Sigmoid colon (tissue), 7 donors: ENCODE results near the gene EEFSEC. TPM values are rescaled to one million over a fixed set of nuclear protein-coding genes. Genes with fewer than 3 reads are reported as not detected.

Experiments used
- DNase-seq: peaks from one replicate; pipeline ENCODE4 v3.0.0-alpha.2; 2019
- H3K27ac ChIP-seq, 4 donors: fragments of 200-600 bp; sonication (generic); one replicate each; pipeline ENCODE4 v1.5.1; 2016 to 2019; ENCODE audit warnings: mild to moderate bottlenecking in 1 of 4
- H3K27me3 ChIP-seq, 3 donors: fragments of 200-600 bp; sonication (generic); one replicate each; pipeline ENCODE4 v1.5.1; 2019; ENCODE audit warnings: mild to moderate bottlenecking in 1 of 3
- H3K36me3 ChIP-seq, 4 donors: fragments of 200-600 bp; sonication (generic); one replicate each; pipeline ENCODE4 v1.5.1; 2016 to 2019
- H3K4me1 ChIP-seq, 4 donors: fragments of 200-600 bp; sonication (generic); one replicate each; pipeline ENCODE4 v1.5.1; 2017 to 2019
- H3K4me3 ChIP-seq, 4 donors: fragments of 200-600 bp; sonication (generic); one replicate each; pipeline ENCODE4 v1.5.1; 2017 to 2019; ENCODE audit warnings: mild to moderate bottlenecking in 2 of 4, moderate library complexity in 1 of 4
- H3K9me3 ChIP-seq, 4 donors: fragments of 200-600 bp in 3 of 4; sonication (generic) in 3 of 4; one replicate each; pipeline versions ENCODE4 v1.5.1 to v1.6.1; 2013 to 2019
- EP300 ChIP-seq, 4 donors: sonication (generic); formaldehyde crosslinking; IDR thresholded peaks; one replicate each; pipeline ENCODE4 v1.6.1; 2017; ENCODE audit warnings: antibody characterized with exemption in 4 of 4
- POLR2A ChIP-seq, 2 donors: fragments of 450-650 bp; IDR thresholded peaks; one replicate each; pipeline ENCODE4 v1.6.1; 2016; ENCODE audit warnings: antibody characterized with exemption in 2 of 2, mild to moderate bottlenecking in 2 of 2, moderate library complexity in 2 of 2
- POLR2AphosphoS5 ChIP-seq, 4 donors: sonication (generic); formaldehyde crosslinking; IDR thresholded peaks; one replicate each; pipeline ENCODE4 v1.6.1; 2017; ENCODE audit warnings: antibody characterized with exemption in 4 of 4
- WGBS, 2 donors: extraction: QIAGEN DNeasy Blood & Tissue Kit; methylation state at CpG; one replicate each; pipeline ENCODE4 v1.1.7; 2013; 5-methylcytosine and 5-hydroxymethylcytosine counted together
- intact Hi-C: fragments of 100-400 bp; cut with DNase I; formaldehyde crosslinking; loops from one replicate; pipeline ENCODE4 v1.15.1; 2023
- polyA plus RNA-seq, 3 donors: library from polyadenylated mRNA; stranded (reverse); fragments of 200-250 nt; gene quantifications; one replicate each; pipeline ENCODE4 v1.2.3, GENCODE V29; 2013
- total RNA-seq, 4 donors: library from RNA; depleted of rRNA; stranded (reverse); fragments of >200 nt; gene quantifications; one replicate each; pipeline ENCODE4 v1.1.0, GENCODE V29; 2016
- TF ChIP-seq, protein P1 (sequence below), 4 experiments: fragments of 450-650 bp in 3 of 4; fragments of 200-600 bp in 1 of 4; IDR thresholded peaks; one replicate each; pipeline ENCODE4 v1.5.1; 2016 to 2019; ENCODE audit warnings: antibody characterized with exemption in 4 of 4, mild to moderate bottlenecking in 3 of 4, moderate library complexity in 2 of 4
- donor health status: healthy with polysubstance abuse.
- donor health status: Bipolar disorder and iron deficiency.
- donor health status: healthy.

Gene EEFSEC
- total and polyA plus RNA-seq, 7 donors = 5.3 to 16.1 (median 12.2) TPM

DNA sequence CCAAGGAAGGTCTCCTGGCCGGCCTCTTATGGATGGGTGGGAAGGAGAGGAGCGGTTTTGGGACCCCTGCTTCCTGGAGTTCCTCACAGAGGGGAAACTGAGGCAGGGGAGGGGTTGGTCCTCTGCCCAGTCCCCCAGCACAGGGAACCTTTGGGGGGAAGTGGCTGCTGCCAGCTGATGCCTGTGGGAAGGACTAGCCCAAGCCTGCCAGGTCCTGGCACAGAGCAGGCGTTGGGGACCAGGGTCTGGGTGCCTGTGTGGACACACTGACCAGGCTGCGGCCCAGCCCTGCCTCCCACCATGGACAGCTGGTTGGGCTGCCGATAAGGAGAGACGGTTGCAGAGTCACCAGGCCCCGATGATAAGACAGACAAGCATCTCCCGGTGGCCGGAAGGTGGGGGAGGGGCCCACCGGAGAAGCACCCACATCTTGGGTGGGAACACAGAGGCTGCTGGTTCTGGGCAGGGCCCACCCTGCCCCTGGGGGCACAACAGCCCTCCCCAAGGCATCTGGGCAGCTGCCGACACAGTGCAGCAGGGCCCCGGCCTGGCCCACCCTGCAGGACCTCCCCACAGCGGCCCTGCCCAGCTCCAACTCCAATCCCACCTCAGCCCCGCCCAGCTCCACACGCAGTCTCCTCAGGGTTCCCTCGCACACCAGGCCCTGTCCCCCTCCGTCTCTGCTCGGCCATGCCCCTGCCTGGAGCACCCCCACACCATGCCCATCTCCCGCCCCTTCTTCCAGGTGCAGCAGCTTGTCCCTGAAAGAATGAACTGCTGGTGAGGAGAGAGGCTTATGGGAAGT is 262.7 kb downstream of the EEFSEC start:
- H3K4me3 ChIP-seq = no peak overlapping the region
- intact Hi-C loops = no loop called here
- no peak overlapping the region for H3K27ac ChIP-seq
- 83 to 85% methylated on average over 19 of the region's 19 CpGs for WGBS, 2 donors
- H3K27me3 ChIP-seq = no peaks in the 10 kb centered on the region
- no peaks in the 10 kb centered on the region for H3K36me3 ChIP-seq
- TF ChIP-seq EP300 (IDR thresholded peaks at IDR 0.05) (no peak), POLR2AphosphoS5 (IDR thresholded peaks at IDR 0.05) (no peak), POLR2A (IDR thresholded peaks at IDR 0.05) (no peak)
- TF ChIP-seq, protein P1, sequence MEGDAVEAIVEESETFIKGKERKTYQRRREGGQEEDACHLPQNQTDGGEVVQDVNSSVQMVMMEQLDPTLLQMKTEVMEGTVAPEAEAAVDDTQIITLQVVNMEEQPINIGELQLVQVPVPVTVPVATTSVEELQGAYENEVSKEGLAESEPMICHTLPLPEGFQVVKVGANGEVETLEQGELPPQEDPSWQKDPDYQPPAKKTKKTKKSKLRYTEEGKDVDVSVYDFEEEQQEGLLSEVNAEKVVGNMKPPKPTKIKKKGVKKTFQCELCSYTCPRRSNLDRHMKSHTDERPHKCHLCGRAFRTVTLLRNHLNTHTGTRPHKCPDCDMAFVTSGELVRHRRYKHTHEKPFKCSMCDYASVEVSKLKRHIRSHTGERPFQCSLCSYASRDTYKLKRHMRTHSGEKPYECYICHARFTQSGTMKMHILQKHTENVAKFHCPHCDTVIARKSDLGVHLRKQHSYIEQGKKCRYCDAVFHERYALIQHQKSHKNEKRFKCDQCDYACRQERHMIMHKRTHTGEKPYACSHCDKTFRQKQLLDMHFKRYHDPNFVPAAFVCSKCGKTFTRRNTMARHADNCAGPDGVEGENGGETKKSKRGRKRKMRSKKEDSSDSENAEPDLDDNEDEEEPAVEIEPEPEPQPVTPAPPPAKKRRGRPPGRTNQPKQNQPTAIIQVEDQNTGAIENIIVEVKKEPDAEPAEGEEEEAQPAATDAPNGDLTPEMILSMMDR (IDR thresholded peaks at IDR 0.05) = no peak
- no peaks in the 10 kb centered on the region for H3K9me3 ChIP-seq
- DNase-seq = no peak
- H3K4me1 ChIP-seq = no peaks in the 10 kb centered on the region

DNA sequence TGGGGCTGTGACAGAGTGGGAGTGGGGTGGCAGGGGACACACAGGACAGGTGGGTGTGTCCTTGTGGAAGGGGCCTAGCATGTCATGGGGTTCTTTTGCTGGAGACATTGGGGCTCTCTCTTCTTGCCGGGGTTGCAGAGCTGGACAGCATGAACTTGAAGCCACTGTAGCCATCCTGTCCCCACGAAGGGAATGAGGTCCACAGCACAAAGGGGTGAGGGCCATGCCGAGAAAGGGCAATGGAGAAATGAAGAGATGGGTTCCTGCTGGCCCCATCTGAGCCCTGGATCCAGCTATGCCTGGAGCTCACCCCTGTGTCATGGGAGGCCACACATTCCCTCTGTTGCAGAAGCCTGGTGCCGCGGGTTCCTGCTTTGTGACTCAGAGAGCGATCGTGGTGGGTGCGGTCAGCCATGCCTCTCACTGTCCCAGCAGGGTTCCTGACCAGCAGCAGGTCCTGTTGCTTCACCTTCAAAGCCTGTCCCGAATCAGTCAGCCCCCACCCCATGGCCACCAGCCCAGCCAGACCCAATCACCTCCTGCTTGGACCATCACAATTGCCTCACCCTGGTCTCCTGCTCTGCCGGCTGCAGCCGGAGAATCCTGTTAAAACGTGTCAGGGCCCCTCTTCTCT is 263.4 kb downstream of the EEFSEC start:
- intact Hi-C loops = no loop called here
- TF ChIP-seq, protein P1 (IDR thresholded peaks at IDR 0.05) = no peak
- no peak for TF ChIP-seq EP300 (IDR thresholded peaks at IDR 0.05)
- no peak for TF ChIP-seq POLR2AphosphoS5 (IDR thresholded peaks at IDR 0.05)
- TF ChIP-seq POLR2A (IDR thresholded peaks at IDR 0.05) = no peak

DNA sequence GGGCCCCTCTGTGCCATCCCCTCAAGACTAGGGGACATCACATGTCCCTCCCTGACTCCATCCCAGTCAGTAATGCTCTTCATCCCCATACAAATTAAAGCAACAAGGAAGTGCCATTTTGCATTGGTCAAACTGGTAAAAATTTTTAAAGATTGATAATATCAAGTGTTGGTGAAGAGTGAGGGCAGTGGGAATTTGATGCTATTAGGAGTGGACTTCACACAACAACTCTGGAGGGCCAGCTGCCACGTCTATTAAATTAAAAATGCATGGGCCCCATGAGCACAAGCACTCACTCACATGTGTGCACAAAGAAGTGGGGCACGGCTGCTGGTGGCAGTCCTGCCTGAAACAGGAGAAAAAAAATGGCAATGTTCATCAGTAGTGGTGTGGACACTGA is 265.6 kb downstream of the EEFSEC start:
- WGBS, 2 donors = 84 to 91% methylated on average over 2 of the region's 2 CpGs
- intact Hi-C loops = no loop called here
- no peak overlapping the region for H3K4me3 ChIP-seq

More for the DNA sequence above, 263.4 kb downstream of the EEFSEC start:
- Histone ChIP-seq H3K36me3 (no peaks in the 10 kb centered on the region), H3K9me3 (no peaks in the 10 kb centered on the region), H3K4me3 (no peak overlapping the region), H3K27me3 (no peaks in the 10 kb centered on the region), H3K4me1 (no peaks in the 10 kb centered on the region), H3K27ac (no peak overlapping the region)
- DNase-seq = no peak
- WGBS, 2 donors = 59 to 75% methylated on average over 12 of the region's 12 CpGs

DNA sequence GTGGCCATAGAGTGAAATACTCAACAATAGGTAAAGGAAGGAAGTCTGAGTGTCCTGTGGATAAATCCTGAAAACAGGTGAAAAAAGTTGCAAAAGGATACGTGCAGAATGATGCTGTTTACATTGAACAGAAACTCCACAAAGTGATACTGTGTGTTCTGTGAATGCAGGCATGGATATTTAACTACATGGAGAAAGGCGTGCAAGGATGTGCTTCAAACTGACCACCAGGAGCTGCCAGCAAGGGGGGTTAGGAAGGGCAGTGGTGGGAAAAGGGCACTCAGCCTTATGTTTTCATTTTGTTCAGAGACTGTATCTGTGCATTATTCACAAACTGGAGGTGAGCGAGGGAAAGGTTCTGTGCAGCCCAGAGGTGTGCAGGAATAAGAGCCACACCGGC is 266.0 kb downstream of the EEFSEC start:
- Histone ChIP-seq H3K4me1 (no peaks in the 10 kb centered on the region), H3K36me3 (no peaks in the 10 kb centered on the region), H3K27ac (no peak overlapping the region), H3K9me3 (no peaks in the 10 kb centered on the region), H3K27me3 (no peaks in the 10 kb centered on the region), H3K4me3 (no peak overlapping the region)
- WGBS, 2 donors = 96% methylated on average over 4 of the region's 4 CpGs
- intact Hi-C loops = no loop called here
- DNase-seq = no peak
- TF ChIP-seq EP300 (IDR thresholded peaks at IDR 0.05) (no peak), POLR2A (IDR thresholded peaks at IDR 0.05) (no peak), POLR2AphosphoS5 (IDR thresholded peaks at IDR 0.05) (no peak)
- TF ChIP-seq, protein P1 (IDR thresholded peaks at IDR 0.05) = no peak

More for the DNA sequence above, 265.6 kb downstream of the EEFSEC start:
- TF ChIP-seq EP300 (IDR thresholded peaks at IDR 0.05) (no peak), POLR2A (IDR thresholded peaks at IDR 0.05) (no peak), POLR2AphosphoS5 (IDR thresholded peaks at IDR 0.05) (no peak)
- TF ChIP-seq, protein P1 (IDR thresholded peaks at IDR 0.05) = no peak
- H3K27me3 ChIP-seq = no peaks in the 10 kb centered on the region
- H3K9me3 ChIP-seq = no peaks in the 10 kb centered on the region
- no peaks in the 10 kb centered on the region for H3K36me3 ChIP-seq
- H3K4me1 ChIP-seq = no peaks in the 10 kb centered on the region
- no peak overlapping the region for H3K27ac ChIP-seq
- no peak for DNase-seq
